Fibroblast of lung (primary cell): Measurements from ENCODE around the gene TBC1D14.

ENCODE experiments used
- CTCF ChIP-seq, 2 donors: IDR thresholded peaks in 1 of 2; conservative IDR thresholded peaks in 1 of 2; 1 replicate in 1 of 2; 2 replicates in 1 of 2; pipeline ENCODE4 v1.5.1; 2011 to 2012; ENCODE audit warnings: low read length in 2 of 2, control low read depth in 1 of 2, inconsistent platforms in 1 of 2, low read depth in 1 of 2, mild to moderate bottlenecking in 1 of 2
- EZH2 ChIP-seq: IDR thresholded peaks from 2 replicates; pipeline ENCODE4 v1.5.1; 2012; ENCODE audit warnings: low read length, control low read depth, mild to moderate bottlenecking; ENCODE audit errors: missing control alignments

- TF ChIP-seq EZH2 (no peak), CTCF (conservative IDR thresholded peaks at IDR 0.05 in 1 of 2, IDR thresholded peaks at IDR 0.05 in 1 of 2; ENCODE audit: low read depth in 1 of 2, low read length in 2 of 2) (no peak)
Measured at GRCh38 chr4:7049295-7049694, 139.7 kb downstream of the TBC1D14 start.
